Keratinocyte (primary cell): ENCODE measurements around the gene KCNAB2. TPM values are rescaled to one million over a fixed set of nuclear protein-coding genes. Genes with fewer than 3 reads are reported as not detected.

ENCODE experiments used
- DNase-seq: peaks from one replicate; pipeline ENCODE4 v3.0.0-alpha.2; 2011; ENCODE audit warnings: low read depth, missing footprints, low spot score
- FAIRE-seq: peaks from 2 replicates; lab custom pipeline; 2011; peaks lifted over from hg19 to GRCh38; lab: Jason Lieb, UNC
- H2AFZ ChIP-seq: 2 replicates; pipeline ENCODE4 v1.6.0; 2012; ENCODE audit warnings: low read length, control low read depth, inconsistent platforms; ENCODE audit not compliant: control insufficient read depth
- H3K27ac ChIP-seq: 2 replicates; pipeline ENCODE4 v1.5.1; 2011; ENCODE audit warnings: low read length; ENCODE audit not compliant: control insufficient read depth, insufficient read depth
- H3K27me3 ChIP-seq: 3 replicates; pipeline ENCODE4 v1.6.0; 2011; ENCODE audit warnings: low read length; ENCODE audit not compliant: control insufficient read depth, insufficient read depth; ENCODE audit errors: extremely low read depth
- H3K36me3 ChIP-seq, 2 experiments: 2 replicates in 1 of 2; 3 replicates in 1 of 2; pipeline ENCODE4 v1.5.1; 2011; ENCODE audit warnings: low read length in 2 of 2, mild to moderate bottlenecking in 1 of 2; ENCODE audit not compliant: control insufficient read depth in 2 of 2, insufficient read depth in 2 of 2; ENCODE audit errors: extremely low read depth in 1 of 2
- H3K4me1 ChIP-seq: 3 replicates; pipeline ENCODE4 v1.5.1; 2011; ENCODE audit warnings: low read length; ENCODE audit not compliant: control insufficient read depth, insufficient read depth; ENCODE audit errors: extremely low read depth
- H3K4me2 ChIP-seq: 3 replicates; pipeline ENCODE4 v1.6.0; 2011; ENCODE audit warnings: low read depth, low read length; ENCODE audit not compliant: control insufficient read depth, insufficient read depth; ENCODE audit errors: extremely low read depth
- H3K4me3 ChIP-seq, 3 experiments: fragments of 200-600 bp in 1 of 3; sonication (generic) in 1 of 3; 2 replicates in 2 of 3; 3 replicates in 1 of 3; pipeline ENCODE4 v1.5.1; 2011 to 2016; ENCODE audit warnings: low read length in 3 of 3, mild to moderate bottlenecking in 3 of 3, control low read depth in 2 of 3, inconsistent platforms in 1 of 3, low read depth in 1 of 3, mixed read lengths in 1 of 3, mixed run types in 1 of 3, moderate library complexity in 1 of 3; ENCODE audit not compliant: control insufficient read depth in 2 of 3, insufficient read depth in 2 of 3; ENCODE audit errors: extremely low read depth in 1 of 3
- H3K79me2 ChIP-seq: 2 replicates; pipeline ENCODE4 v1.6.0; 2012; ENCODE audit warnings: low read length; ENCODE audit not compliant: control insufficient read depth, insufficient read depth
- H3K9ac ChIP-seq: 3 replicates; pipeline ENCODE4 v1.6.0; 2011; ENCODE audit warnings: low read length; ENCODE audit not compliant: control insufficient read depth, insufficient read depth; ENCODE audit errors: extremely low read depth
- H3K9me1 ChIP-seq: 3 replicates; pipeline ENCODE4 v1.6.0; 2011; ENCODE audit warnings: low read length; ENCODE audit not compliant: control insufficient read depth, insufficient read depth; ENCODE audit errors: extremely low read depth
- H3K9me3 ChIP-seq: 2 replicates; pipeline ENCODE4 v1.5.1; 2012; ENCODE audit warnings: low read depth, low read length; ENCODE audit not compliant: control insufficient read depth
- H4K20me1 ChIP-seq: 3 replicates; pipeline ENCODE4 v1.6.0; 2011; ENCODE audit warnings: low read length; ENCODE audit not compliant: control insufficient read depth, insufficient read depth; ENCODE audit errors: extremely low read depth
- CTCF ChIP-seq, 3 experiments: IDR thresholded peaks in 1 of 3; conservative IDR thresholded peaks in 1 of 3; optimal IDR thresholded peaks in 1 of 3; 2 replicates in 2 of 3; 3 replicates in 1 of 3; pipeline versions ENCODE3 to v1.5.1; 2011; ENCODE audit warnings: low read length in 3 of 3, mild to moderate bottlenecking in 3 of 3, moderate library complexity in 2 of 3, control low read depth in 1 of 3, inconsistent platforms in 1 of 3; ENCODE audit not compliant: insufficient read depth in 2 of 3; ENCODE audit errors: extremely low read depth in 1 of 3
- EZH2 ChIP-seq: IDR thresholded peaks from one replicate; pipeline ENCODE4 v1.6.1; 2012; ENCODE audit warnings: inconsistent platforms, mild to moderate bottlenecking, low read length, moderate library complexity
- dilution Hi-C: fragments of 300-500 bp; cut with MboI; formaldehyde crosslinking; loops from one replicate; pipeline ENCODE4 v1.7.0; 2020; ENCODE audit warnings: low sequenced_read_pairs; ENCODE audit not compliant: extremely low pct_ligation_motif_present
- polyA plus RNA-seq, 5 experiments: library from polyadenylated mRNA; depleted of rRNA in 3 of 5; stranded (reverse) in 3 of 5; stranded (forward) in 1 of 5; unstranded in 1 of 5; fragments of >200 nt; gene quantifications; 1 replicate in 1 of 5; 2 replicates in 3 of 5; 3 replicates in 1 of 5; pipeline versions ENCODE4 v1.2.1 to v1.2.3, GENCODE V29; 2011 to 2012; ENCODE audit warnings: missing spikeins in 2 of 5, low read depth in 1 of 5, low replicate concordance in 1 of 5

KCNAB2 gene
- polyA plus RNA-seq, 1 donor (not counting 4 experiments of a cell fraction or from before 2014, with no cell fraction given): 1.8 TPM

GRCh38 chr1:6093611-6094010 is 47.9 kb downstream of the KCNAB2 start:
- no peak for FAIRE-seq
- Histone ChIP-seq H3K4me1 (no peaks in the 10 kb centered on the region), H3K9me1 (no peaks in the 10 kb centered on the region), H3K79me2 (no peaks in the 10 kb centered on the region), H3K4me3 (no peak overlapping the region), H4K20me1 (no peaks in the 10 kb centered on the region), H3K27me3 (peaks cover 12% of the 10 kb centered on the region), H3K36me3 (no peaks in the 10 kb centered on the region), H3K9ac (no peak overlapping the region), H3K4me2 (no peak overlapping the region), H3K9me3 (no peaks in the 10 kb centered on the region), H2AFZ (no peak overlapping the region), H3K27ac (no peak overlapping the region)
- no peak for TF ChIP-seq CTCF (optimal IDR thresholded peaks at IDR 0.05 in 1 of 3, IDR thresholded peaks at IDR 0.05 in 1 of 3, conservative IDR thresholded peaks at IDR 0.05 in 1 of 3; ENCODE audit: extremely low read depth in 1 of 3, insufficient read depth in 2 of 3, low read length in 3 of 3)
- no peak for TF ChIP-seq EZH2
- dilution Hi-C loops: no loop called here
- no peak for DNase-seq

GRCh38 chr1:6094246-6094645 is 48.6 kb downstream of the KCNAB2 start:
- H3K9me1 ChIP-seq: no peaks in the 10 kb centered on the region
- H3K9ac ChIP-seq: no peak overlapping the region
- no peak overlapping the region for H2AFZ ChIP-seq
- no peak overlapping the region for H3K27ac ChIP-seq
- H3K27me3 ChIP-seq: peaks cover 12% of the 10 kb centered on the region
- H3K79me2 ChIP-seq: no peaks in the 10 kb centered on the region
- FAIRE-seq (no peak), DNase-seq (no peak)
- no peak overlapping the region for H3K4me2 ChIP-seq
- no peaks in the 10 kb centered on the region for H4K20me1 ChIP-seq
- no peak overlapping the region for H3K4me3 ChIP-seq
- no peaks in the 10 kb centered on the region for H3K36me3 ChIP-seq
- no peak for TF ChIP-seq EZH2
- no peak for TF ChIP-seq CTCF (optimal IDR thresholded peaks at IDR 0.05 in 1 of 3, IDR thresholded peaks at IDR 0.05 in 1 of 3, conservative IDR thresholded peaks at IDR 0.05 in 1 of 3; ENCODE audit: extremely low read depth in 1 of 3, insufficient read depth in 2 of 3, low read length in 3 of 3)
- H3K9me3 ChIP-seq: no peaks in the 10 kb centered on the region
- dilution Hi-C loops: no loop called here
- no peaks in the 10 kb centered on the region for H3K4me1 ChIP-seq
